HepG2 (cell line): ENCODE measurements around the gene ANKRD60. TPM values are rescaled to one million over a fixed set of nuclear protein-coding genes. Genes with fewer than 3 reads are reported as not detected.

Experiments used
- ATAC-seq: fragments of 200-7000 bp; cut with Tn5 transposase; 3 replicates; pipeline ENCODE4 v1.9.1; 2020; ENCODE audit warnings: mild to moderate bottlenecking, moderate library complexity
- BruUV-seq: library from RNA; stranded (reverse); fragments of 400-500 nt; replicated peaks from 2 replicates; lab custom pipeline; 2021; lab: Mats Ljungman, UMichigan
- CTCF ChIA-PET: fragments of 300-600 bp; formaldehyde crosslinking; extraction: SDS; loops from one replicate; lab custom pipeline; 2021; ENCODE audit warnings: low total read pairs, inconsistent platforms, low intra/inter-chr PET ratio; lab: Yijun Ruan, JAX
- POLR2A ChIA-PET: fragments of 350-600 bp; sonication (Branson Sonifier 250); formaldehyde crosslinking; loops from one replicate; lab custom pipeline; 2020; ENCODE audit warnings: antibody characterized with exemption, inconsistent platforms; lab: Yijun Ruan, JAX
- DNase-seq: peaks from one replicate; pipeline ENCODE4 v3.0.0-alpha.2; 2015; ENCODE audit warnings: low spot score
- FAIRE-seq: peaks from 3 replicates; lab custom pipeline; 2011; peaks lifted over from hg19 to GRCh38; lab: Jason Lieb, UNC
- H2AFZ ChIP-seq: one replicate; pipeline ENCODE4 v1.6.1; 2011; ENCODE audit warnings: low read length, inconsistent platforms
- H3K27ac ChIP-seq: fragments of 300-600 bp; 3 replicates; pipeline ENCODE4 v1.8.0; 2011; ENCODE audit warnings: mixed run types, mild to moderate bottlenecking, mixed read lengths, low read length, inconsistent platforms; ENCODE audit not compliant: insufficient read depth; ENCODE audit errors: extremely low read length
- H3K27me3 ChIP-seq, 2 experiments: fragments of 200-600 bp in 1 of 2; 2 replicates in 1 of 2; 3 replicates in 1 of 2; pipeline versions ENCODE4 v1.6.0 to v1.8.0; 2011; ENCODE audit warnings: low read length in 2 of 2, mild to moderate bottlenecking in 2 of 2, moderate library complexity in 2 of 2, inconsistent platforms in 1 of 2; ENCODE audit not compliant: insufficient read depth in 2 of 2, control insufficient read depth in 1 of 2
- H3K36me3 ChIP-seq, 2 experiments: fragments of 200-600 bp in 1 of 2; replicated peaks in 1 of 2; 2 replicates in 1 of 2; 3 replicates in 1 of 2; pipeline versions ENCODE4 v1.5.1 to v1.8.0; 2011; ENCODE audit warnings: low read length in 2 of 2, inconsistent platforms in 1 of 2; ENCODE audit not compliant: insufficient read depth in 2 of 2, control insufficient read depth in 1 of 2
- H3K4me1 ChIP-seq: 2 replicates; pipeline ENCODE4 v1.5.1; 2012; ENCODE audit warnings: low read length, inconsistent platforms; ENCODE audit not compliant: insufficient read depth
- H3K4me2 ChIP-seq: 2 replicates; pipeline ENCODE4 v1.6.0; 2011; ENCODE audit warnings: low read depth, low read length, inconsistent platforms
- H3K4me3 ChIP-seq, 3 experiments: fragments of 200-600 bp in 1 of 3; sonication (generic), shearing (Covaris generic) in 1 of 3; replicated peaks in 1 of 3; 2 replicates each; pipeline ENCODE4 v1.5.1; 2011 to 2016; ENCODE audit warnings: low read length in 3 of 3, inconsistent platforms in 2 of 3, low read depth in 2 of 3, mild to moderate bottlenecking in 2 of 3, control low read depth in 1 of 3, mixed read lengths in 1 of 3; ENCODE audit not compliant: insufficient read depth in 1 of 3
- H3K79me2 ChIP-seq: one replicate; pipeline ENCODE4 v1.6.1; 2011; ENCODE audit warnings: low read length, inconsistent platforms; ENCODE audit not compliant: insufficient read depth
- H3K9ac ChIP-seq: 2 replicates; pipeline ENCODE4 v1.6.0; 2011; ENCODE audit warnings: mild to moderate bottlenecking, low read depth, low read length, inconsistent platforms; ENCODE audit not compliant: insufficient read depth
- H3K9me3 ChIP-seq: 2 replicates; pipeline ENCODE4 v1.5.1; 2012; ENCODE audit warnings: mild to moderate bottlenecking, low read length
- H4K20me1 ChIP-seq: 2 replicates; pipeline ENCODE4 v1.6.0; 2011; ENCODE audit warnings: inconsistent platforms, mild to moderate bottlenecking, low read length, moderate library complexity; ENCODE audit not compliant: insufficient read depth
- FOXK1 ChIP-seq: sonication (generic); formaldehyde crosslinking; IDR thresholded peaks from 2 replicates; pipeline ENCODE4 v1.4.0; 2020; ENCODE audit warnings: low read depth, missing genetic modification reagents, borderline replicate concordance
- GFI1 ChIP-seq: sonication (generic); formaldehyde crosslinking; IDR thresholded peaks from 2 replicates; pipeline ENCODE4 v1.5.0; 2020; ENCODE audit warnings: missing genetic modification reagents, mild to moderate bottlenecking, borderline replicate concordance
- MTA3 ChIP-seq: sonication (generic); formaldehyde crosslinking; IDR thresholded peaks from 2 replicates; pipeline ENCODE4 v1.4.0; 2020; ENCODE audit warnings: missing genetic modification reagents
- SNAPC2 ChIP-seq: sonication (generic); formaldehyde crosslinking; IDR thresholded peaks from 2 replicates; pipeline ENCODE4 v1.8.1; 2022; ENCODE audit warnings: mild to moderate bottlenecking, missing genetic modification reagents
- SP2 ChIP-seq: sonication (generic); formaldehyde crosslinking; IDR thresholded peaks from 2 replicates; pipeline ENCODE4 v1.5.1; 2020; ENCODE audit warnings: mild to moderate bottlenecking, missing genetic modification reagents
- TERF1 ChIP-seq: sonication (generic); formaldehyde crosslinking; IDR thresholded peaks from 2 replicates; pipeline ENCODE4 v1.8.0; 2022; ENCODE audit warnings: mild to moderate bottlenecking, missing genetic modification reagents, moderate library complexity
- ZNF570 ChIP-seq: sonication (generic); formaldehyde crosslinking; IDR thresholded peaks from 2 replicates; pipeline ENCODE4 v1.4.0; 2020; ENCODE audit warnings: mild to moderate bottlenecking, missing genetic modification reagents, borderline replicate concordance
- ZNF616 ChIP-seq: sonication (generic); formaldehyde crosslinking; IDR thresholded peaks from 2 replicates; pipeline ENCODE4 v1.5.0; 2020; ENCODE audit warnings: low read depth, mild to moderate bottlenecking, missing genetic modification reagents
- ZNF674 ChIP-seq: sonication (generic); formaldehyde crosslinking; IDR thresholded peaks from 2 replicates; pipeline ENCODE4 v1.5.0; 2020; ENCODE audit warnings: low read depth, mild to moderate bottlenecking, missing genetic modification reagents
- WGBS: methylation state at CpG from one replicate; pipeline ENCODE4 v1.1.6; 2017; ENCODE audit warnings: low lambda C conversion rate; 5-methylcytosine and 5-hydroxymethylcytosine counted together
- in situ Hi-C: cut with HindIII; loops from 2 replicates; pipeline ENCODE4 v1.10.0; 2017; ENCODE audit warnings: low pct_unique_long_range_greater_than_20kb; ENCODE audit not compliant: extremely low pct_ligation_motif_present
- intact Hi-C: fragments of 100-400 bp; cut with micrococcal nuclease; formaldehyde crosslinking; loops from one replicate; pipeline ENCODE4 v1.10.0; 2022; ENCODE audit not compliant: unreplicated experiment
- polyA plus RNA-seq, 8 experiments: library from polyadenylated mRNA; depleted of rRNA in 3 of 8; stranded (reverse) in 7 of 8; unstranded in 1 of 8; fragments of >200 nt; fragmentation: Illumina TruSeq in 4 of 8; extraction: Trizol in 4 of 8; gene quantifications; 2 replicates each; pipeline versions ENCODE4 v1.2.1 to v1.2.3, GENCODE V29; 2011 to 2016; ENCODE audit warnings: low read depth in 4 of 8, missing spikeins in 1 of 8, mixed read lengths in 1 of 8; ENCODE audit not compliant: insufficient read depth in 1 of 8
- total RNA-seq, 5 experiments: library from RNA; depleted of rRNA; stranded (reverse); fragments of >200 nt; fragmentation: Illumina TruSeq; extraction: Trizol; gene quantifications; 2 replicates each; pipeline ENCODE4 v1.2.3, GENCODE V29; 2016; ENCODE audit warnings: low read depth in 1 of 5
- TF ChIP-seq, protein P1 (sequence below): sonication (generic); formaldehyde crosslinking; IDR thresholded peaks from 2 replicates; pipeline ENCODE4 v1.4.0; 2020; ENCODE audit warnings: missing genetic modification reagents
- TF ChIP-seq, protein P2 (sequence below): IDR thresholded peaks from 2 replicates; pipeline ENCODE4 v1.6.1; 2016; ENCODE audit warnings: missing biosample characterization, missing genetic modification reagents, low read depth

Gene ANKRD60
- total and polyA plus RNA-seq, 2 of the 13 experiments (the other 11 are each of a cell fraction or from before 2014, with no cell fraction given): not detected

GRCh38 chr20:58260006-58260405 is 31.6 kb upstream of the ANKRD60 start (continued):
- TF ChIP-seq, protein P1, sequence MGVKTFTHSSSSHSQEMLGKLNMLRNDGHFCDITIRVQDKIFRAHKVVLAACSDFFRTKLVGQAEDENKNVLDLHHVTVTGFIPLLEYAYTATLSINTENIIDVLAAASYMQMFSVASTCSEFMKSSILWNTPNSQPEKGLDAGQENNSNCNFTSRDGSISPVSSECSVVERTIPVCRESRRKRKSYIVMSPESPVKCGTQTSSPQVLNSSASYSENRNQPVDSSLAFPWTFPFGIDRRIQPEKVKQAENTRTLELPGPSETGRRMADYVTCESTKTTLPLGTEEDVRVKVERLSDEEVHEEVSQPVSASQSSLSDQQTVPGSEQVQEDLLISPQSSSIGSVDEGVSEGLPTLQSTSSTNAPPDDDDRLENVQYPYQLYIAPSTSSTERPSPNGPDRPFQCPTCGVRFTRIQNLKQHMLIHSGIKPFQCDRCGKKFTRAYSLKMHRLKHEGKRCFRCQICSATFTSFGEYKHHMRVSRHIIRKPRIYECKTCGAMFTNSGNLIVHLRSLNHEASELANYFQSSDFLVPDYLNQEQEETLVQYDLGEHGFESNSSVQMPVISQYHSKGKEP: no peak
- no peak for TF ChIP-seq MTA3 (CRISPR knock-in tag)

DNA sequence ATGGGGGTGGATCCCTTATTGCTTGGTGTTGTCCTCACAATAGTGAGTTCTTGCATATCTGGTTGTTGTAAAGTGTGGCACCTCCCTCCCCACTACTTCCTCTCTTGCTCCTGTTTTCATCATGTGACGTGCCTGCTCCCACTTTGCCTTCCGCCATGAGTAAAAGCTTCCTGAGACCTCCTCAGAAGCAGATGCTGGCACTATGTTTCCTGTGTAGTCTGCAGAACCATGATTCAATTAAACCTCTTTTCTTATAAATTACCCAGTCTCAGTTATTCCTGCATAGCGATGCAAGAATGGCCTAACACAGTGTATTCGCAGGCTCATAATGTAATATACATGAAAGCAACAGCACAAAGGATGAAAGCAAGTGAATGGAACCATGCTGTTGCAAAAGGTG is 28.4 kb upstream of the ANKRD60 start:
- peaks cover 7% of the 10 kb centered on the region for H3K4me1 ChIP-seq
- no peak overlapping the region for H3K4me3 ChIP-seq
- in situ Hi-C loops: no loop called here
- no peak overlapping the region for H3K4me2 ChIP-seq
- POLR2A ChIA-PET: no interaction called here
- WGBS: 87% methylated on average over 4 of the region's 4 CpGs
- no peak overlapping the region for H3K27ac ChIP-seq
- no peak for ATAC-seq
- H3K9me3 ChIP-seq: 0 out of 2 replicates have a peak, but pooled peaks cover 5% of the 10 kb centered on the region
- intact Hi-C loops: no loop called here
- TF ChIP-seq SP2 (CRISPR knock-in tag): no peak
- no peak for TF ChIP-seq ZNF616 (CRISPR knock-in tag)
- no peak for TF ChIP-seq SNAPC2 (CRISPR knock-in tag)
- no peak for TF ChIP-seq FOXK1 (CRISPR knock-in tag)
- no peak for TF ChIP-seq GFI1 (CRISPR knock-in tag)
- TF ChIP-seq ZNF570: no peak
- TF ChIP-seq, protein P2, sequence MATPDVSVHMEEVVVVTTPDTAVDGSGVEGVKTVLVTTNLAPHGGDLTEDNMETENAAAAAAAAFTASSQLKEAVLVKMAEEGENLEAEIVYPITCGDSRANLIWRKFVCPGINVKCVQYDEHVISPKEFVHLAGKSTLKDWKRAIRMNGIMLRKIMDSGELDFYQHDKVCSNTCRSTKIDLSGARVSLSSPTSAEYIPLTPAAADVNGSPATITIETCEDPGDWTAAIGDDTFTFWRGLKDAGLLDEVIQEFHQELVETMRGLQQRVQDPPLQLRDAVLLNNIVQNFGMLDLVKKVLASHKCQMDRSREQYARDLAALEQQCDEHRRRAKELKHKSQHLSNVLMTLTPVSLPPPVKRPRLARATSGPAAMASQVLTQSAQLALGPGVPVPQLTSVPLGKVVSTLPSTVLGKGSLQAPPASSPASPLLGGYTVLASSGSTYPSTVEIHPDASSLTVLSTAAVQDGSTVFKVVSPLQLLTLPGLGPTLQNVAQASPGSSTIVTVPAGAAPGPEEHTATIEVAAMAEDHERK (CRISPR knock-in tag): no peak
- TF ChIP-seq ZNF674 (CRISPR knock-in tag): no peak
- TF ChIP-seq TERF1 (CRISPR knock-in tag): no peak
- TF ChIP-seq, all 625 proteins: peak for 0
- no peaks in the 10 kb centered on the region for H3K36me3 ChIP-seq
- no peaks in the 10 kb centered on the region for H4K20me1 ChIP-seq
- CTCF ChIA-PET: no interaction called here
- H3K79me2 ChIP-seq: no peaks in the 10 kb centered on the region
- DNase-seq: no peak
- H3K27me3 ChIP-seq: no peaks in the 10 kb centered on the region
- no peak for FAIRE-seq
- no peak overlapping the region for H2AFZ ChIP-seq
- no peak overlapping the region for H3K9ac ChIP-seq
- no TSS peak for BruUV-seq
